Uterine smooth muscle cell (primary cell): ENCODE measurements around the gene RNF152. TPM values are rescaled to one million over a fixed set of nuclear protein-coding genes. Genes with fewer than 3 reads are reported as not detected.

ENCODE experiments used
- total RNA-seq: library from RNA; depleted of rRNA; stranded (reverse); fragments of >200 nt; gene quantifications from 2 replicates; pipeline ENCODE4 v1.2.3, GENCODE V29; 2014

RNF152 gene, protein sequence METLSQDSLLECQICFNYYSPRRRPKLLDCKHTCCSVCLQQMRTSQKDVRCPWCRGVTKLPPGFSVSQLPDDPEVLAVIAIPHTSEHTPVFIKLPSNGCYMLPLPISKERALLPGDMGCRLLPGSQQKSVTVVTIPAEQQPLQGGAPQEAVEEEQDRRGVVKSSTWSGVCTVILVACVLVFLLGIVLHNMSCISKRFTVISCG
- total RNA-seq: 9.3 and 15.4 TPM in 2 replicates

DNA sequence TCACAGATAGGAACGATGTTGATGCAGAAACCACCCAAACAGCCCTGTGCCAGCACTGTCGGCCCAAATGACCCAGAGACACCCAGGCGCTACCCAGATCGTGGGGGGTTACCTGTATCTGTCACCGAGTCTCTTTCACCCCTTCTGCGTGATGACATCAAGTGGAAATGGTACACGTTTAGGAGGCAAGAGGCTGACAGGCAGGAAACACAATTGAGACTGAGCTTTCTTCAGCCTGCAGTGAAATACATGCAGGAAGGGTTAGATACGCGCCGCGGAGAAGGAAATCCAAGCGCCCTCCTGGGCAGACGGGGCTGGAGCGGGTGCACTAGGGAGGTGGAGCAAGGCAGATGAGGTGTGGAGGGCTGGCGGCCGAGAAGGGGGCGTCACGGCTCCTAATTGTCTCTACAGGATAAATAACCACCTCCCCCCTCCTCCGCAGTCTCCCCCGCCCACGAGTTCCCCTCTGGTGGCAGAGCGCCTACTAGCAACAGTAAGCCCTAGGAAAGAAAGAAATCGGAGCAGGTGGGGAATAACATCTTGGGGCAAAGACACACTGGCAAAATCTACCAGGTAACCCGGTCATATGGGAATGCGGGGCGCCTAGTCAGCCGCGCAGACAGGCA is at the start of gene RNF152:
RNF152 (minus strand) TSS at position 325 of the 626 bp plus-strand sequence. CDS start 76,544 bp downstream, outside the sequence.

